MG63 (cell line): ENCODE data around the gene CRIM1. TPM values are rescaled to one million over a fixed set of nuclear protein-coding genes. Genes with fewer than 3 reads are reported as not detected.

Experiments
- DNase-seq: peaks from one replicate; pipeline ENCODE4 v3.0.0-alpha.2; 2020
- H3K27me3 ChIP-seq: fragments of 250-450 bp; sonication (Bioruptor Pico); 2 replicates; pipeline ENCODE4 v1.5.1; 2020; ENCODE audit warnings: mild to moderate bottlenecking, moderate library complexity
- H3K36me3 ChIP-seq: fragments of 250-450 bp; sonication (Bioruptor Pico); 2 replicates; pipeline ENCODE4 v1.5.1; 2020; ENCODE audit warnings: mild to moderate bottlenecking, moderate library complexity
- H3K4me3 ChIP-seq: fragments of 250-450 bp; sonication (Bioruptor Pico); 2 replicates; pipeline ENCODE4 v1.5.1; 2020; ENCODE audit warnings: mild to moderate bottlenecking, moderate library complexity
- H3K9me3 ChIP-seq: fragments of 250-450 bp; sonication (Bioruptor Pico); 2 replicates; pipeline ENCODE4 v1.5.1; 2020; ENCODE audit warnings: mild to moderate bottlenecking, moderate library complexity
- total RNA-seq: library from RNA; depleted of rRNA; stranded (reverse); fragments of >200 nt; shearing (Covaris generic); gene quantifications from 2 replicates; pipeline ENCODE4 v1.2.3, GENCODE V29; 2014; ENCODE audit warnings: low replicate concordance

CRIM1 gene
- total RNA-seq, 1 experiment from 2014 or later = 102 TPM

- no peak for DNase-seq
- no peaks in the 10 kb centered on the region for H3K27me3 ChIP-seq
- peaks cover 80% of the 10 kb centered on the region for H3K36me3 ChIP-seq
These were observed 133.7 kb downstream of the CRIM1 start for GRCh38 chr2:36489281-36489680.

GRCh38 chr2:36490749-36491148 lies 135.2 kb downstream of the CRIM1 start:
- Histone ChIP-seq H3K27me3 (no peaks in the 10 kb centered on the region), H3K36me3 (peaks cover 85% of the 10 kb centered on the region), H3K9me3 (no peaks in the 10 kb centered on the region), H3K4me3 (no peak overlapping the region)
- no peak for DNase-seq

More at GRCh38 chr2:36489281-36489680, 133.7 kb downstream of the CRIM1 start:
- no peak overlapping the region for H3K4me3 ChIP-seq
- no peaks in the 10 kb centered on the region for H3K9me3 ChIP-seq

- Histone ChIP-seq H3K36me3 (peaks cover 95% of the 10 kb centered on the region), H3K9me3 (no peaks in the 10 kb centered on the region), H3K4me3 (no peak overlapping the region), H3K27me3 (no peaks in the 10 kb centered on the region)
- no peak for DNase-seq
These were observed 136.8 kb downstream of the CRIM1 start for GRCh38 chr2:36492216-36492945.

- no peak for DNase-seq
- Histone ChIP-seq H3K9me3 (no peaks in the 10 kb centered on the region), H3K27me3 (no peaks in the 10 kb centered on the region), H3K4me3 (no peak overlapping the region), H3K36me3 (peaks cover 95% of the 10 kb centered on the region)
These were observed 137.7 kb downstream of the CRIM1 start for GRCh38 chr2:36493306-36493705.

GRCh38 chr2:36497570-36498163 lies 142.1 kb downstream of the CRIM1 start:
- no peak for DNase-seq
- Histone ChIP-seq H3K36me3 (peaks cover 99% of the 10 kb centered on the region), H3K27me3 (no peaks in the 10 kb centered on the region), H3K9me3 (no peaks in the 10 kb centered on the region), H3K4me3 (no peak overlapping the region)

- H3K9me3 ChIP-seq = no peaks in the 10 kb centered on the region
- H3K27me3 ChIP-seq = no peaks in the 10 kb centered on the region
- no peak for DNase-seq
- H3K4me3 ChIP-seq = no peak overlapping the region
- peaks cover 99% of the 10 kb centered on the region for H3K36me3 ChIP-seq
These were observed 143.7 kb downstream of the CRIM1 start for GRCh38 chr2:36499128-36499820.

GRCh38 chr2:36500072-36500471 lies 144.5 kb downstream of the CRIM1 start:
- Histone ChIP-seq H3K4me3 (no peak overlapping the region), H3K9me3 (no peaks in the 10 kb centered on the region), H3K36me3 (peaks cover 99% of the 10 kb centered on the region), H3K27me3 (no peaks in the 10 kb centered on the region)
- DNase-seq = no peak

GRCh38 chr2:36502081-36502480 lies 146.5 kb downstream of the CRIM1 start:
- Histone ChIP-seq H3K36me3 (peaks cover 94% of the 10 kb centered on the region), H3K27me3 (no peaks in the 10 kb centered on the region), H3K4me3 (no peak overlapping the region), H3K9me3 (no peaks in the 10 kb centered on the region)
- no peak for DNase-seq

- peaks cover 90% of the 10 kb centered on the region for H3K36me3 ChIP-seq
These were observed 151.8 kb downstream of the CRIM1 start for GRCh38 chr2:36507408-36507812.

GRCh38 chr2:36509075-36509474 lies 153.5 kb downstream of the CRIM1 start:
- Histone ChIP-seq H3K36me3 (peaks cover 90% of the 10 kb centered on the region), H3K9me3 (no peaks in the 10 kb centered on the region)

More at GRCh38 chr2:36507408-36507812, 151.8 kb downstream of the CRIM1 start:
- H3K27me3 ChIP-seq = no peaks in the 10 kb centered on the region
- no peak overlapping the region for H3K4me3 ChIP-seq
- peak; percentile 38 for DNase-seq
- H3K9me3 ChIP-seq = no peaks in the 10 kb centered on the region

GRCh38 chr2:36511858-36512603 lies 156.5 kb downstream of the CRIM1 start:
- Histone ChIP-seq H3K4me3 (no peak overlapping the region), H3K36me3 (peaks cover 97% of the 10 kb centered on the region), H3K27me3 (no peaks in the 10 kb centered on the region), H3K9me3 (no peaks in the 10 kb centered on the region)
- DNase-seq = no peak

More at GRCh38 chr2:36509075-36509474, 153.5 kb downstream of the CRIM1 start:
- Histone ChIP-seq H3K4me3 (no peak overlapping the region), H3K27me3 (no peaks in the 10 kb centered on the region)
- no peak for DNase-seq

GRCh38 chr2:36512705-36513104 lies 157.1 kb downstream of the CRIM1 start:
- H3K9me3 ChIP-seq = no peaks in the 10 kb centered on the region
- no peak for DNase-seq
- H3K36me3 ChIP-seq = peaks cover 98% of the 10 kb centered on the region
- H3K27me3 ChIP-seq = no peaks in the 10 kb centered on the region
- H3K4me3 ChIP-seq = no peak overlapping the region

- Histone ChIP-seq H3K27me3 (no peaks in the 10 kb centered on the region), H3K4me3 (no peak overlapping the region), H3K9me3 (no peaks in the 10 kb centered on the region), H3K36me3 (peaks cover 98% of the 10 kb centered on the region)
- DNase-seq = no peak
These were observed 158.1 kb downstream of the CRIM1 start for GRCh38 chr2:36513661-36514060.

GRCh38 chr2:36515538-36515937 lies 160.0 kb downstream of the CRIM1 start:
- Histone ChIP-seq H3K36me3 (peaks cover 98% of the 10 kb centered on the region), H3K9me3 (no peaks in the 10 kb centered on the region), H3K27me3 (no peaks in the 10 kb centered on the region), H3K4me3 (no peak overlapping the region)
- DNase-seq = no peak

GRCh38 chr2:36516136-36516870 lies 160.7 kb downstream of the CRIM1 start:
- no peaks in the 10 kb centered on the region for H3K27me3 ChIP-seq
- H3K36me3 ChIP-seq = peaks cover 98% of the 10 kb centered on the region
- H3K4me3 ChIP-seq = no peak overlapping the region
- no peaks in the 10 kb centered on the region for H3K9me3 ChIP-seq
- DNase-seq = no peak

GRCh38 chr2:36520431-36520830 lies 164.9 kb downstream of the CRIM1 start:
- peaks cover 94% of the 10 kb centered on the region for H3K36me3 ChIP-seq

More at GRCh38 chr2:36520431-36520830, 164.9 kb downstream of the CRIM1 start:
- Histone ChIP-seq H3K9me3 (no peaks in the 10 kb centered on the region), H3K27me3 (no peaks in the 10 kb centered on the region), H3K4me3 (no peak overlapping the region)
- no peak for DNase-seq
